MM.1S (cell line): ENCODE measurements around the gene PSTK.

Experiments used
- EZH2 ChIP-seq: fragments of 300-600 bp; sonication (generic); optimal IDR thresholded peaks from 2 replicates; pipeline ENCODE3; 2017; ENCODE audit warnings: low read depth, mild to moderate bottlenecking, antibody characterized with exemption, low read length, mixed read lengths
- EZH2phosphoT487 ChIP-seq: fragments of 300-600 bp; sonication (generic); IDR thresholded peaks from 2 replicates; pipeline ENCODE4 v1.6.1; 2018; ENCODE audit warnings: antibody characterized with exemption, low read length
- TF ChIP-seq, protein P1 (sequence below): fragments of 300-600 bp; sonication (generic); IDR thresholded peaks from 2 replicates; pipeline ENCODE4 v1.5.1; 2016; ENCODE audit warnings: antibody characterized with exemption, low read length, mixed read lengths

- TF ChIP-seq, protein P1, sequence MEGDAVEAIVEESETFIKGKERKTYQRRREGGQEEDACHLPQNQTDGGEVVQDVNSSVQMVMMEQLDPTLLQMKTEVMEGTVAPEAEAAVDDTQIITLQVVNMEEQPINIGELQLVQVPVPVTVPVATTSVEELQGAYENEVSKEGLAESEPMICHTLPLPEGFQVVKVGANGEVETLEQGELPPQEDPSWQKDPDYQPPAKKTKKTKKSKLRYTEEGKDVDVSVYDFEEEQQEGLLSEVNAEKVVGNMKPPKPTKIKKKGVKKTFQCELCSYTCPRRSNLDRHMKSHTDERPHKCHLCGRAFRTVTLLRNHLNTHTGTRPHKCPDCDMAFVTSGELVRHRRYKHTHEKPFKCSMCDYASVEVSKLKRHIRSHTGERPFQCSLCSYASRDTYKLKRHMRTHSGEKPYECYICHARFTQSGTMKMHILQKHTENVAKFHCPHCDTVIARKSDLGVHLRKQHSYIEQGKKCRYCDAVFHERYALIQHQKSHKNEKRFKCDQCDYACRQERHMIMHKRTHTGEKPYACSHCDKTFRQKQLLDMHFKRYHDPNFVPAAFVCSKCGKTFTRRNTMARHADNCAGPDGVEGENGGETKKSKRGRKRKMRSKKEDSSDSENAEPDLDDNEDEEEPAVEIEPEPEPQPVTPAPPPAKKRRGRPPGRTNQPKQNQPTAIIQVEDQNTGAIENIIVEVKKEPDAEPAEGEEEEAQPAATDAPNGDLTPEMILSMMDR = no peak
- TF ChIP-seq EZH2 (no peak), EZH2phosphoT487 (no peak)
Observed at GRCh38 chr10:122939133-122939855, 40.9 kb upstream of the PSTK start.
